GM13976 (cell line): ENCODE results near the gene YY1AP1.
"Not testable (repeated sequence)": the region's sequence is repeated elsewhere in the genome, so short reads cannot be mapped to it uniquely, and the experiment has no call there.

Source experiments
- DNase-seq: peaks from one replicate; pipeline ENCODE4 v3.0.0; 2012; ENCODE audit warnings: low spot score
- in situ Hi-C: fragments of 300-500 bp; cut with MboI; formaldehyde crosslinking; loops from one replicate; pipeline ENCODE4 v1.12.0; 2022; ENCODE audit warnings: low sequenced_read_pairs, mixed read lengths, inconsistent platforms; ENCODE audit not compliant: unreplicated experiment
- TF ChIP-seq, protein P1 (sequence below): IDR thresholded peaks from 2 replicates; pipeline ENCODE4 v1.5.1; 2012; ENCODE audit warnings: borderline replicate concordance, mild to moderate bottlenecking; ENCODE audit not compliant: insufficient read depth; ENCODE audit errors: extremely low read depth, missing control alignments, control extremely low read depth

The YY1AP1 gene, protein sequence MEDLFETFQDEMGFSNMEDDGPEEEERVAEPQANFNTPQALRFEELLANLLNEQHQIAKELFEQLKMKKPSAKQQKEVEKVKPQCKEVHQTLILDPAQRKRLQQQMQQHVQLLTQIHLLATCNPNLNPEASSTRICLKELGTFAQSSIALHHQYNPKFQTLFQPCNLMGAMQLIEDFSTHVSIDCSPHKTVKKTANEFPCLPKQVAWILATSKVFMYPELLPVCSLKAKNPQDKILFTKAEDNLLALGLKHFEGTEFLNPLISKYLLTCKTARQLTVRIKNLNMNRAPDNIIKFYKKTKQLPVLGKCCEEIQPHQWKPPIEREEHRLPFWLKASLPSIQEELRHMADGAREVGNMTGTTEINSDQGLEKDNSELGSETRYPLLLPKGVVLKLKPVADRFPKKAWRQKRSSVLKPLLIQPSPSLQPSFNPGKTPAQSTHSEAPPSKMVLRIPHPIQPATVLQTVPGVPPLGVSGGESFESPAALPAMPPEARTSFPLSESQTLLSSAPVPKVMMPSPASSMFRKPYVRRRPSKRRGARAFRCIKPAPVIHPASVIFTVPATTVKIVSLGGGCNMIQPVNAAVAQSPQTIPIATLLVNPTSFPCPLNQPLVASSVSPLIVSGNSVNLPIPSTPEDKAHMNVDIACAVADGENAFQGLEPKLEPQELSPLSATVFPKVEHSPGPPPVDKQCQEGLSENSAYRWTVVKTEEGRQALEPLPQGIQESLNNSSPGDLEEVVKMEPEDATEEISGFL

DNA sequence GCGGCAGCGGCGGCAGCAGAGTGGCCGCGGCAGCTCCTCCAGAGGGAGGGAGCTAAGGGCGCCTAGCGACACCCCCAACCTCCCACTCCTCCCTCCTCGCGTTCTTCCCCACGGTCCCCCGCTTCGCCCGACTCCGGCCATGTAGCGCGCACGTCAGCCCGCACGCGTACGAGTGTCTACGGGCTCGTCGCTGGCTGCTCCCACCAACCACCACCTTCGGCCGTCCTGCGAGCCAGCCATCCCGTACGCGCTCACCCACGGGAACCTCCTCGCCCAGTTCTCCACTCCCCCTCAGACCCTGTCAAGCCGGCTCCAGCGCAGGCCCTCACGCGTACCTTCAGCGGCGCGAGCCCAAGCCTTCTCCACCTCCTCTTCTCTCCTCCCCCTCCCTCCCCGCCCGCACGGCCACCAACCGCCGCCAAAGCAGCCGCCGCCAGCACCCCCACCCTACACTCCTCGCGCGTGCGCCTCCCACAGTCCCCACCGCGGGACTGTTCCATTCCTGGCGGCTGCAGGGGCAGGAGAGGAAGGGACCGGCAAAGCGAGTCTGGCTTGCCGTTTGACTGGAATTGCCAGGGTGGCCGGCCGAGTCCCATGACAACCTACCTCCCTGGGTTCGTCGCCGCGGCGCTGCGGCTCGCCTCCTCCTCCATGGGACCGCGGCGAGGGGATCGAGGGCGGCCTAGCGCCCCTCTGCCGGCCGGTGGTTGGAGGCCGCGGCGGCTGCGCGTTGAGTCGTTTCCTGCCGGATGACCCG lies at the start of gene YY1AP1:
YY1AP1 (minus strand) TSS at position 451 of the 757 bp plus-strand sequence. CDS start 8,338 bp downstream, outside the sequence.
- in situ Hi-C loops: no loop called here
- DNase-seq: peak; percentile 95
- TF ChIP-seq, protein P1, sequence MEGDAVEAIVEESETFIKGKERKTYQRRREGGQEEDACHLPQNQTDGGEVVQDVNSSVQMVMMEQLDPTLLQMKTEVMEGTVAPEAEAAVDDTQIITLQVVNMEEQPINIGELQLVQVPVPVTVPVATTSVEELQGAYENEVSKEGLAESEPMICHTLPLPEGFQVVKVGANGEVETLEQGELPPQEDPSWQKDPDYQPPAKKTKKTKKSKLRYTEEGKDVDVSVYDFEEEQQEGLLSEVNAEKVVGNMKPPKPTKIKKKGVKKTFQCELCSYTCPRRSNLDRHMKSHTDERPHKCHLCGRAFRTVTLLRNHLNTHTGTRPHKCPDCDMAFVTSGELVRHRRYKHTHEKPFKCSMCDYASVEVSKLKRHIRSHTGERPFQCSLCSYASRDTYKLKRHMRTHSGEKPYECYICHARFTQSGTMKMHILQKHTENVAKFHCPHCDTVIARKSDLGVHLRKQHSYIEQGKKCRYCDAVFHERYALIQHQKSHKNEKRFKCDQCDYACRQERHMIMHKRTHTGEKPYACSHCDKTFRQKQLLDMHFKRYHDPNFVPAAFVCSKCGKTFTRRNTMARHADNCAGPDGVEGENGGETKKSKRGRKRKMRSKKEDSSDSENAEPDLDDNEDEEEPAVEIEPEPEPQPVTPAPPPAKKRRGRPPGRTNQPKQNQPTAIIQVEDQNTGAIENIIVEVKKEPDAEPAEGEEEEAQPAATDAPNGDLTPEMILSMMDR: no peak

DNA sequence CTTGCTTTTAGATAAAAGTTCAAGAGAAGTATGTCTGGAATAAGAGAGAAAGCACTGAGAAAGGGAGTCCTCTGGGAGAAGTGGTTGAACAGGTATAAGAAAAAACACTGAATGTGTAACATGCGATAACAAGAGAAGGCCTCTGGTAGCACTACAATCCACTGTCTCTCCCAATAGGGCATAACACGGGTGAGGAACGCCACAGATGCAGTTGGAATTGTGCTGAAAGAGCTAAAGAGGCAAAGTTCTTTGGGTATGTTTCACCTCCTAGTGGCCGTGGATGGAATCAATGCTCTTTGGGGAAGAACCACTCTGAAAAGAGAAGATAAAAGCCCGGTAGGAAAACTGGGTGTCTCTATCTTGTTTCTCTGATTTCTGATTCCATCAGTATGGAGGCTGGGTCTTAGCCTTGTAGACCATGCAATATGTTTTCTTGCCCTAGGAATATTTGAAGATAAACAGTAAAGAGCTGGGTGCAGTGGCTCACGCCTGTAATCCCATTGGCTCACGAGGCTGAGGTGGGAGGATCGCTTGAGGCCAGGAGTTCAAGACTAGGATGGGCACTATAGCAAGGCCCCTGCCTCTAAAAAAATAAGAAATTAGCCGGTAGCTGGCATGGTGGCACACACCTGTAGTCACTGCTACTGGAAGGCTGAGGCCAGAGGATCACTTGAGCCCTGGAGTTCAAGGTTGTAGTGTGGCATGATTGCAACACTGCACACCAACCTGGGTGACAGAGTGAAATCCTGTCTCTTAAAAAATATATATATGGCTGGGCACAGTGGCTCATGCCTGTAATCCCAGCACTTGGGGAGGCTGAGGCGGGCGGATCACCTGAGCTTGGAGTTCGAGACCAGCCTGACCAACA lies 40.7 kb upstream of the YY1AP1 start:
- in situ Hi-C loops: no loop called here
- TF ChIP-seq, protein P1: peak; percentile 7
- peak; percentile 35 for DNase-seq

DNA sequence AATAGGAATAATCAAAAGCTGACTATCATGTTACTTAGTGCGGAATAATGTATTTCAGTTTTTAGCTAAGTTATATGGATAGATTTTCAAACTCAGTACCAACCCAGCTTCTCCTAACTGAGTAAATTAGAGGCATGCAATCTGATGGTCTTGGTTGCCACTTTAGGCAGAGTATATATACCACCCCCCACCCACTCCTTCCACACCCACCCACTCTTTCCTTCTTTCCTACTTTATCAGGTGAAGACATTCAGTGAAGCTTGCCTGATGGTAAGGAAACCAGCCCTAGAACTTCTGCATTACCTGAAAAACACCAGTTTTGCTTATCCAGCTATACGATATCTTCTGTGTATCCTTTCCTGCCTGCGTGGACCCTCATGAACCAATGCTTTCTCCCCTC lies 36.6 kb upstream of the YY1AP1 start:
- in situ Hi-C loops: no loop called here
- TF ChIP-seq, protein P1: no peak
- no peak for DNase-seq

DNA sequence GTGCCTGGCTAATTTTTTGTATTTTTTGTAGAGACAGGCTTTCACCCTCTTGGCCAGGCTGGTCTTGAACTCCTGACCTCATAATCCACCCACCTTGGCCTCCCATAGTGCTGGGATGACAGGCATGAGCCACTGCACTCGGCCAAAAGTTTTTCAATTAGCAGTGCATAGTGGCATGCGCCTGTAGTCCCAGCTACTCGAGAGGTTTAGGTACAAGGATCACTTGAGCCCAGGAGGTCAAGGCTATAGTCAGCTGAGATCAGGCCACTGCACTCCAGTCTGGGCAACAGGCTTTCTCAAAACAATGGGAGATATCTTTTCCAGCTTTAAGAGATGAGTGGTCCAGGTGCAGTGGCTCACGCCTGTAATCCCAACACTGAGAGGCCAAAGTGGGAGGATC lies 31.1 kb upstream of the YY1AP1 start:
- TF ChIP-seq, protein P1: no peak
- DNase-seq: no peak
- in situ Hi-C loops: no loop called here

DNA sequence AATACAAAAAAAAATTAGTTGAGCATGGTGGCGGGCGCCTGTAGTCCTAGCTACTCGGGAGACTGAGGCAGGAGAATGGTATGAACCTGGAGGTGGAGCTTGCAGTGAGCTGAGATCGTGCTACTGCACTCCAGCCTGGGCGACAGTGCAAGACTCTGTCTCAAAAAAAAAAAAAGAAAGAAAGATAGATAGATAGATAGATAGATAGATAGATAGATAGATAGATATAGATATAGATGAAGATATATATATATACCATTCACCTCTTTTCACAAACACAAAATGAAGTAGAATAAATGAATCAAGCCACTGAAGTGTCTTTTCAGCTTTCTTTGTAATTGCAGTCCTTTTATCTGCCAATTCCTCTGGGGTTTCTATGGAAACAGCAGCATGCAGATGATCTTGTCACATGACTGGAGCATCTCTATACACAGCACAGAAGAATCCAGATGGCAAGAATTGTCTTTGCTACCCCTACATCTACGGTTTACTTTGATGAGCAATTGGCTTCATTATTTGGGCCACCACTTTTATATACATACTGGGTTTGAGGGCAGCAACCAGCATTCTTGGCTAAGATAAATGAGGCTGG lies 30.0 kb upstream of the YY1AP1 start:
- in situ Hi-C loops, DNase-seq: not testable (repeated sequence)

DNA sequence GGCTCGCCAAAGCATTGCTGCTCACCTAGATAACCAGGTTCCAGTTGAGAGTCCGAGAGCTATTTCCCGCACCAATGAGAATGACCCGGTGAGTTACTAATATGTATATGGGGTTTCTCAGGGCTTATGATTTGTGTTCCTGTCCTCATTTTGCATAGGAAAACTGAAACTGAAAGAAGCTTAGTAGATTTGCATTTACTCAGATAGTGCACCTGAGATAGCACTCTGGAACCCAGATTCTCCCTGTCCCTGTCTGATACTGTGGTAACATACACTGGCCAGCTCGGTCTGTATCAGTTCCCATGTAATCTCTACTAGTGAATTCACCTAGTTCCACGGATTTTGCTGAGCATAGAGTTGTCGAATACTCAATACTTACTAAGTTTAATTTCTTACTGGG lies 28.5 kb upstream of the YY1AP1 start:
- peak; percentile 68 for DNase-seq
- in situ Hi-C loops: no loop called here
- TF ChIP-seq, protein P1: no peak
